ENCODE measurements around the gene USP38.

DNA sequence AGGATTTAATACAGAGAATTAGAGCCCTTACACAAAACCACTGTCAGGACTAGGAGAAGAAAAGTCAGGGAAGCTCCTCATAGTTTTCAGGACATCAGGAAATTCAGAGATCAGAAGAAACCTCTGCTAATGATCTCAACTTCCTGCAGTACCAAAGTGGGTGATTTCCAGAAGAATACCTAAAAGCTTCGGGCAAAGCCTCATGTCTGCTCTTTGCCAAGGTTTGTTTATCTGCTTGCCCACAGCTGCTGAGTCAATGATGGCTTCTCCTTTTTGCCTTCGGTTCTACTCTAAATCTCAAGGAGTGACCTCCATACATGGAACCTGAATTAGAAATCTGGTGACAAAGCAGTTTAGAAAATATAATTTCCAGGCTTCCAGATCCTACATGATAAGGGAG lies 68.4 kb downstream of the USP38 start:
- TF ChIP-seq EZH2phosphoT487 (IDR thresholded peaks at IDR 0.05; ENCODE audit: low read depth, severe bottlenecking, unreplicated experiment) (no peak), EZH2 (IDR thresholded peaks at IDR 0.05; ENCODE audit: borderline replicate concordance) (no peak)
- TF ChIP-seq, protein P1, sequence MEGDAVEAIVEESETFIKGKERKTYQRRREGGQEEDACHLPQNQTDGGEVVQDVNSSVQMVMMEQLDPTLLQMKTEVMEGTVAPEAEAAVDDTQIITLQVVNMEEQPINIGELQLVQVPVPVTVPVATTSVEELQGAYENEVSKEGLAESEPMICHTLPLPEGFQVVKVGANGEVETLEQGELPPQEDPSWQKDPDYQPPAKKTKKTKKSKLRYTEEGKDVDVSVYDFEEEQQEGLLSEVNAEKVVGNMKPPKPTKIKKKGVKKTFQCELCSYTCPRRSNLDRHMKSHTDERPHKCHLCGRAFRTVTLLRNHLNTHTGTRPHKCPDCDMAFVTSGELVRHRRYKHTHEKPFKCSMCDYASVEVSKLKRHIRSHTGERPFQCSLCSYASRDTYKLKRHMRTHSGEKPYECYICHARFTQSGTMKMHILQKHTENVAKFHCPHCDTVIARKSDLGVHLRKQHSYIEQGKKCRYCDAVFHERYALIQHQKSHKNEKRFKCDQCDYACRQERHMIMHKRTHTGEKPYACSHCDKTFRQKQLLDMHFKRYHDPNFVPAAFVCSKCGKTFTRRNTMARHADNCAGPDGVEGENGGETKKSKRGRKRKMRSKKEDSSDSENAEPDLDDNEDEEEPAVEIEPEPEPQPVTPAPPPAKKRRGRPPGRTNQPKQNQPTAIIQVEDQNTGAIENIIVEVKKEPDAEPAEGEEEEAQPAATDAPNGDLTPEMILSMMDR (IDR thresholded peaks at IDR 0.05; ENCODE audit: poor library complexity), result no peak

All from hepatocyte (in vitro differentiated cells).